ENCODE measurements around the gene NUDT15. TPM values are rescaled to one million over a fixed set of nuclear protein-coding genes. Genes with fewer than 3 reads are reported as not detected.

Gene NUDT15
- total RNA-seq, 4 donors from 2014 or later = 7.1 to 13.9 (median 10.7) TPM

DNA sequence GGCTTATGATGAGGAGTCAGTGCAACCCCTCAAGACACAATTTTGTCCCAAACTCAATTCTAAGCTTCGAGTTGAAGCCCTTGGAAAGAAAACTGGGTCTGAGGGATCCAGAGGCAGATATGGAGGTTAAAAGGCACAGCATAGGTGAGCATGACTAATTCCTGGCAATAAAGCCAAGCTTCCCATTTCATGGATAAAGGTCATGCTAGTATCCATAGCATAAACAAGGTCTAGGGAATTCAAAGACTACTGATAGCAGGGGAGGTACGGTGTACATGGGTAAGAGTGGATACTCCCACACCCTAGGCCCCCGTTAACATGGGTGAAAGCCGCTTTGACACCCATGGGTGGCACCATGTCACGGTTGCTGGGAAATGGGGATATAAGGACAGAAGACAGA, 33.4 kb downstream of the NUDT15 start:
- no peak overlapping the region for H3K4me3 ChIP-seq
- no peak for ATAC-seq
- H3K9me3 ChIP-seq = peaks cover 5 to 18% (median 5%) of the 10 kb centered on the region in 3 donors
- no peaks in the 10 kb centered on the region for H3K4me1 ChIP-seq
- no peak for DNase-seq
- H3K27me3 ChIP-seq = no peaks in the 10 kb centered on the region
- intact Hi-C loops (cut with DNase I; ENCODE audit: low total_unique reads) = no loop called here
- no peak overlapping the region for H3K27ac ChIP-seq
- peaks cover 7 to 95% of the 10 kb centered on the region in 2 donors for H3K36me3 ChIP-seq
- no peak for TF ChIP-seq POLR2A (IDR thresholded peaks at IDR 0.05)
- TF ChIP-seq, protein P1, sequence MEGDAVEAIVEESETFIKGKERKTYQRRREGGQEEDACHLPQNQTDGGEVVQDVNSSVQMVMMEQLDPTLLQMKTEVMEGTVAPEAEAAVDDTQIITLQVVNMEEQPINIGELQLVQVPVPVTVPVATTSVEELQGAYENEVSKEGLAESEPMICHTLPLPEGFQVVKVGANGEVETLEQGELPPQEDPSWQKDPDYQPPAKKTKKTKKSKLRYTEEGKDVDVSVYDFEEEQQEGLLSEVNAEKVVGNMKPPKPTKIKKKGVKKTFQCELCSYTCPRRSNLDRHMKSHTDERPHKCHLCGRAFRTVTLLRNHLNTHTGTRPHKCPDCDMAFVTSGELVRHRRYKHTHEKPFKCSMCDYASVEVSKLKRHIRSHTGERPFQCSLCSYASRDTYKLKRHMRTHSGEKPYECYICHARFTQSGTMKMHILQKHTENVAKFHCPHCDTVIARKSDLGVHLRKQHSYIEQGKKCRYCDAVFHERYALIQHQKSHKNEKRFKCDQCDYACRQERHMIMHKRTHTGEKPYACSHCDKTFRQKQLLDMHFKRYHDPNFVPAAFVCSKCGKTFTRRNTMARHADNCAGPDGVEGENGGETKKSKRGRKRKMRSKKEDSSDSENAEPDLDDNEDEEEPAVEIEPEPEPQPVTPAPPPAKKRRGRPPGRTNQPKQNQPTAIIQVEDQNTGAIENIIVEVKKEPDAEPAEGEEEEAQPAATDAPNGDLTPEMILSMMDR (IDR thresholded peaks at IDR 0.05 in 4 of 5, conservative IDR thresholded peaks at IDR 0.05 in 1 of 5) = no peak
- in situ Hi-C loops (cut with MboI; ENCODE audit: low sequenced_read_pairs in 4 of 4) = no loop called here

DNA sequence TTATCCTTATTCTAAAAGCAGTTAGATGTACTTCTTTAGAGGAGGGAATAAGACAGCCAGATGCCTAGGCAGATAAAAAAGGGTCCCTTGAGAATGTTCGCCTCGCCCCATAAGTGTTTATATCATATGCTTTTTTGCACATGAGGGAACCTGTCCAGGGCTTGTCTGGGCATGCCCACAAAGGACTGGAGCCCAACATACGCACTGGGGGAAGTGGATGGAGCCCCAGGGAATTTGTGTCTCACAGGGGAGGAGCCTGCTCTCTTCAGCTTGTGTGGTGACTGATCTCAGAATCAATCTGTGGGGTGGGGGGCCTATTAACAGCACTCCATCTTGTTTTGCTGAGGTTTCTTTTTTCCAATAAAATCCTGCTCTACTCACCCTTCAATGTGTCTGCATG, 34.8 kb downstream of the NUDT15 start:
- intact Hi-C loops (cut with DNase I; ENCODE audit: low total_unique reads) (no loop called here), in situ Hi-C loops (cut with MboI; ENCODE audit: low sequenced_read_pairs in 4 of 4) (no loop called here)
- Histone ChIP-seq H3K4me1 (no peaks in the 10 kb centered on the region), H3K4me3 (no peak overlapping the region), H3K27ac (no peak overlapping the region), H3K27me3 (no peaks in the 10 kb centered on the region), H3K36me3 (peaks cover 11 to 100% of the 10 kb centered on the region in 2 donors), H3K9me3 (peaks cover 5 to 18% (median 5%) of the 10 kb centered on the region in 3 donors)
- TF ChIP-seq POLR2A (IDR thresholded peaks at IDR 0.05) = no peak
- TF ChIP-seq, protein P1 (IDR thresholded peaks at IDR 0.05 in 4 of 5, conservative IDR thresholded peaks at IDR 0.05 in 1 of 5) = no peak
- no peak for ATAC-seq
- no peak for DNase-seq

DNA sequence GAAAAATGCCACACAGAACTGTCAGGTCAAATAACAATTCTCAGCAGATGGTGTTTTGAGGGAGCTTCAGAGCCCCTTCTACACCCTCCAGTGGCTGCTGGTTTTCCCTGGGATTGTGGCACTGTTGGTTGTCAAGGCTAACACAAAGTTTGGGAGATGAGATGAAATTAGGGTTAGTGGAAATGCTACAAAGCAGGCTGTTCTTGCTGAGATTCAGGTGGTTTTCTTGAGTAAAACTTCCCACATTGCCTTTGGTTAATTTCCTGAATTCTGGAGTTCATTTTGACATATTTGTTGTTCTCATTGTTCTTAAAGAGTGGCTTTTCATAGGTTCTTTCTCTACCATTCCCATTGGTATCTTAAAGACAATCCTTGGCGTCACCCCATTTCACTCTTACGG, 35.3 kb downstream of the NUDT15 start:
- H3K4me3 ChIP-seq = no peak overlapping the region
- no peaks in the 10 kb centered on the region for H3K27me3 ChIP-seq
- no peak overlapping the region for H3K27ac ChIP-seq
- no peak for TF ChIP-seq POLR2A (IDR thresholded peaks at IDR 0.05)
- TF ChIP-seq, protein P1 (IDR thresholded peaks at IDR 0.05 in 4 of 5, conservative IDR thresholded peaks at IDR 0.05 in 1 of 5) = no peak
- H3K9me3 ChIP-seq = peaks cover 5 to 18% (median 5%) of the 10 kb centered on the region in 3 donors
- DNase-seq (no peak), ATAC-seq (no peak)
- intact Hi-C loops (cut with DNase I; ENCODE audit: low total_unique reads) (no loop called here), in situ Hi-C loops (cut with MboI; ENCODE audit: low sequenced_read_pairs in 4 of 4) (no loop called here)
- H3K36me3 ChIP-seq = peaks cover 11 to 100% of the 10 kb centered on the region in 2 donors
- H3K4me1 ChIP-seq = no peaks in the 10 kb centered on the region

DNA sequence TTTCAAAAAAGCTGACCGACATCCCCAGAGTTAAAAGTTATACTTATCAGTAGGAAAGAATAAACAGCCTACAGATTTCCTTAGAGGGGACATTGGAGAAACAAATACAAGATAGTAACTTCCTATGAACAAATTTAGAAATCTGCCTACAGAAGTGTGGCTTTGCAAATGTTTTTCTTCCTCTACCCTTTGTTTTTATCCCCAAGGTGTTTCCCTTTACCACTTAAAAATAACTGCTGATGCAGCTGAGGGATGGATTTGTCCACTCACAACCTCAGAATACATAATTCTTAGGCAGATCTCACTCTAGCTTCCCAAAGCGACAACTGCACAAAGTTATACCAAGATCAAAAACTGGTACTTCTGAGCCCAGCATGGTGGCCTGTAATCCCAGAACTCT, 36.5 kb downstream of the NUDT15 start:
- Histone ChIP-seq H3K27ac (no peak overlapping the region), H3K27me3 (no peaks in the 10 kb centered on the region), H3K4me3 (no peak overlapping the region), H3K36me3 (peaks cover 11 to 100% of the 10 kb centered on the region in 2 donors), H3K4me1 (no peaks in the 10 kb centered on the region), H3K9me3 (peaks cover 2 to 14% (median 5%) of the 10 kb centered on the region in 3 donors)
- DNase-seq (no peak), ATAC-seq (no peak)
- no peak for TF ChIP-seq POLR2A (IDR thresholded peaks at IDR 0.05)
- TF ChIP-seq, protein P1 (IDR thresholded peaks at IDR 0.05 in 4 of 5, conservative IDR thresholded peaks at IDR 0.05 in 1 of 5) = no peak
- intact Hi-C loops (cut with DNase I; ENCODE audit: low total_unique reads) = no loop called here
- in situ Hi-C loops (cut with MboI; ENCODE audit: low sequenced_read_pairs in 4 of 4) = no loop called here

DNA sequence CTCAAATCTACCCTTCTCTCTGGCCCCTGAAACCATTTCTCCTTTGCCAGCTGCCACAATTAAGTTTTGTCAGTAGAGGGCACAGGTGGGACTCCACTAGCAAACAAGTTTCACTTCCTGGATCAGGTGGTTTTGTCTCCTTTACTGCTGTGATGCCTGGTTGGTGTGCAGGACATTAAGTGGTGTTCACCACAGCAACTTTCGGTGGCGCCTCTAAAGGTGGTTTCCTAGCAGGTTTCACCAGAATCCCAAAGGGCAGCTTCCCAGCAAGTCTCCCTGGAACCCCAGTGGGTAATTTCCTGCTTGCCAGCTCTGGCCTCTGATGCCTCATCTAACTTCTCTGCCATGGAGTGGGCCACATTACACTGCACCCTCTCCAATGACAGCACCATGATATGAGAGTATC, 40.7 kb downstream of the NUDT15 start:
- no peak for ATAC-seq
- TF ChIP-seq, protein P1 (IDR thresholded peaks at IDR 0.05 in 4 of 5, conservative IDR thresholded peaks at IDR 0.05 in 1 of 5) = no peak
- no peak for TF ChIP-seq POLR2A (IDR thresholded peaks at IDR 0.05)
- DNase-seq = no peak
- no peaks in the 10 kb centered on the region for H3K4me1 ChIP-seq
- H3K4me3 ChIP-seq = no peak overlapping the region
- H3K36me3 ChIP-seq = peaks cover 10 to 96% of the 10 kb centered on the region in 2 donors
- no peak overlapping the region for H3K27ac ChIP-seq
- in situ Hi-C loops (cut with MboI; ENCODE audit: low sequenced_read_pairs in 4 of 4) (no loop called here), intact Hi-C loops (cut with DNase I; ENCODE audit: low total_unique reads) (no loop called here)
- H3K9me3 ChIP-seq = no peaks in the 10 kb centered on the region
- H3K27me3 ChIP-seq = no peaks in the 10 kb centered on the region

All from gastrocnemius medialis (tissue), 4 donors.